ENCODE results near the gene ONECUT3.
A peak's percentile ranks its signal among the peaks of the same experiment; 100 is the strongest.

DNA sequence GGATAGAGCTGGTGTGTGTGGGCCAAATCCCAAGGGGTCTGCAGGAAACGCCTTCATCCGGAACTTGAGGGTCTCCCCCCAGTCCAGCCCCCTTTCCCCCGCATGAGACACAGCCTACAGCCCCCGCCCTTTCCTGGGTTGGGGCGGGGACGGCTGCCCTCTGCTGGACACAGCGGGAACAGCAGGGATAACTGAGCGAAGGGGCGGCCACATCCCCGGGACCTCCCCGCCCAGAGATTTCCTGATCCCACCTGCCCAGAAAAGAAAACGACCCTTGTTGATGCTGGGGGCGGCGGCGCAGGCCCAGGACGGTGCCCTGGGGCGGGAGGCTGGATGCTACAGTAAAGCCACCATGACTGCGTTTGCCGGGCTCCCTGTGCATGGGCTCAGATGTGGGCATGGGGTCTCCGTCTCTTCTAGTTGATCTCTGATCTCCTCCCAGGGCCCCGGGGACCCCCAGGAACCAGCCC, 14.2 kb downstream of the ONECUT3 start:
- TF ChIP-seq EZH2 (IDR thresholded peaks at IDR 0.05; ENCODE audit: borderline replicate concordance, low read depth, low read length, poor library complexity, severe bottlenecking), result no peak
- TF ChIP-seq, protein P1, sequence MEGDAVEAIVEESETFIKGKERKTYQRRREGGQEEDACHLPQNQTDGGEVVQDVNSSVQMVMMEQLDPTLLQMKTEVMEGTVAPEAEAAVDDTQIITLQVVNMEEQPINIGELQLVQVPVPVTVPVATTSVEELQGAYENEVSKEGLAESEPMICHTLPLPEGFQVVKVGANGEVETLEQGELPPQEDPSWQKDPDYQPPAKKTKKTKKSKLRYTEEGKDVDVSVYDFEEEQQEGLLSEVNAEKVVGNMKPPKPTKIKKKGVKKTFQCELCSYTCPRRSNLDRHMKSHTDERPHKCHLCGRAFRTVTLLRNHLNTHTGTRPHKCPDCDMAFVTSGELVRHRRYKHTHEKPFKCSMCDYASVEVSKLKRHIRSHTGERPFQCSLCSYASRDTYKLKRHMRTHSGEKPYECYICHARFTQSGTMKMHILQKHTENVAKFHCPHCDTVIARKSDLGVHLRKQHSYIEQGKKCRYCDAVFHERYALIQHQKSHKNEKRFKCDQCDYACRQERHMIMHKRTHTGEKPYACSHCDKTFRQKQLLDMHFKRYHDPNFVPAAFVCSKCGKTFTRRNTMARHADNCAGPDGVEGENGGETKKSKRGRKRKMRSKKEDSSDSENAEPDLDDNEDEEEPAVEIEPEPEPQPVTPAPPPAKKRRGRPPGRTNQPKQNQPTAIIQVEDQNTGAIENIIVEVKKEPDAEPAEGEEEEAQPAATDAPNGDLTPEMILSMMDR (conservative IDR thresholded peaks at IDR 0.05; ENCODE audit: low read depth, low read length), result peak; percentile 97
